Measurements from ENCODE around the gene EPN3.

GRCh38 chr17:50507871-50508572, 24.5 kb upstream of the EPN3 start, which contains the start of gene MYCBPAP:
- TF ChIP-seq POLR2AphosphoS5 (IDR thresholded peaks at IDR 0.05) (peak; percentile 29 to 50 (median 33)), POLR2A (IDR thresholded peaks at IDR 0.05) (no peak), EP300 (IDR thresholded peaks at IDR 0.05; ENCODE audit: low read depth) (no peak)
- TF ChIP-seq, protein P1, sequence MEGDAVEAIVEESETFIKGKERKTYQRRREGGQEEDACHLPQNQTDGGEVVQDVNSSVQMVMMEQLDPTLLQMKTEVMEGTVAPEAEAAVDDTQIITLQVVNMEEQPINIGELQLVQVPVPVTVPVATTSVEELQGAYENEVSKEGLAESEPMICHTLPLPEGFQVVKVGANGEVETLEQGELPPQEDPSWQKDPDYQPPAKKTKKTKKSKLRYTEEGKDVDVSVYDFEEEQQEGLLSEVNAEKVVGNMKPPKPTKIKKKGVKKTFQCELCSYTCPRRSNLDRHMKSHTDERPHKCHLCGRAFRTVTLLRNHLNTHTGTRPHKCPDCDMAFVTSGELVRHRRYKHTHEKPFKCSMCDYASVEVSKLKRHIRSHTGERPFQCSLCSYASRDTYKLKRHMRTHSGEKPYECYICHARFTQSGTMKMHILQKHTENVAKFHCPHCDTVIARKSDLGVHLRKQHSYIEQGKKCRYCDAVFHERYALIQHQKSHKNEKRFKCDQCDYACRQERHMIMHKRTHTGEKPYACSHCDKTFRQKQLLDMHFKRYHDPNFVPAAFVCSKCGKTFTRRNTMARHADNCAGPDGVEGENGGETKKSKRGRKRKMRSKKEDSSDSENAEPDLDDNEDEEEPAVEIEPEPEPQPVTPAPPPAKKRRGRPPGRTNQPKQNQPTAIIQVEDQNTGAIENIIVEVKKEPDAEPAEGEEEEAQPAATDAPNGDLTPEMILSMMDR (IDR thresholded peaks at IDR 0.05) = no peak
